Osteoblast (primary cell): ENCODE measurements around the gene CSF2RB. TPM values are rescaled to one million over a fixed set of nuclear protein-coding genes. Genes with fewer than 3 reads are reported as not detected.

Source experiments
- DNase-seq: peaks from one replicate; pipeline ENCODE4 v3.0.0; 2011; ENCODE audit warnings: low spot score, mixed read lengths; ENCODE audit not compliant: insufficient read length; ENCODE audit errors: missing footprints
- H2AFZ ChIP-seq: 2 replicates; pipeline ENCODE4 v1.6.0; 2011; ENCODE audit warnings: mild to moderate bottlenecking, low read length
- H3K27ac ChIP-seq: 2 replicates; pipeline ENCODE4 v1.5.1; 2011; ENCODE audit warnings: mild to moderate bottlenecking, low read depth, low read length, moderate library complexity
- H3K27me3 ChIP-seq: 2 replicates; pipeline ENCODE4 v1.6.0; 2012; ENCODE audit warnings: mild to moderate bottlenecking, control low read depth, inconsistent platforms, low read length, moderate library complexity; ENCODE audit not compliant: insufficient read depth
- H3K36me3 ChIP-seq: 2 replicates; pipeline ENCODE4 v1.5.1; 2011; ENCODE audit warnings: mild to moderate bottlenecking, low read length, control low read depth, moderate library complexity; ENCODE audit not compliant: insufficient read depth
- H3K4me1 ChIP-seq: 2 replicates; pipeline ENCODE4 v1.5.1; 2011; ENCODE audit warnings: mild to moderate bottlenecking, low read length, control low read depth, moderate library complexity; ENCODE audit not compliant: insufficient read depth
- H3K4me2 ChIP-seq: 2 replicates; pipeline ENCODE4 v1.6.0; 2011; ENCODE audit warnings: mild to moderate bottlenecking, low read length; ENCODE audit not compliant: insufficient read depth
- H3K4me3 ChIP-seq: fragments of 200-600 bp; sonication (generic); 3 replicates; pipeline ENCODE4 v1.5.1; 2012; ENCODE audit warnings: mild to moderate bottlenecking, low read length, inconsistent platforms; ENCODE audit not compliant: insufficient read depth
- H3K79me2 ChIP-seq: 2 replicates; pipeline ENCODE4 v1.6.0; 2012; ENCODE audit warnings: mild to moderate bottlenecking, low read length, control low read depth, inconsistent platforms; ENCODE audit not compliant: insufficient read depth
- H3K9me3 ChIP-seq: 2 replicates; pipeline ENCODE4 v1.5.1; 2011; ENCODE audit warnings: low read depth, low read length, control low read depth
- H4K20me1 ChIP-seq: 2 replicates; pipeline ENCODE4 v1.6.0; 2012; ENCODE audit warnings: mild to moderate bottlenecking, low read length, control low read depth; ENCODE audit not compliant: insufficient read depth
- CTCF ChIP-seq: IDR thresholded peaks from 2 replicates; pipeline ENCODE4 v1.5.1; 2011; ENCODE audit warnings: mild to moderate bottlenecking, low read depth, low read length, moderate library complexity; ENCODE audit errors: extremely low read depth
- total RNA-seq: library from RNA; depleted of rRNA; stranded (reverse); fragments of >200 nt; gene quantifications from 2 replicates; pipeline ENCODE4 v1.2.3, GENCODE V29; 2012

The CSF2RB gene
- total RNA-seq, 1 donor: 1.1 TPM

- H3K36me3 ChIP-seq: no peaks in the 10 kb centered on the region
- peak; percentile 36 for DNase-seq
- H4K20me1 ChIP-seq: no peaks in the 10 kb centered on the region
- H3K4me3 ChIP-seq: no peak overlapping the region
- H2AFZ ChIP-seq: no peak overlapping the region
- no peaks in the 10 kb centered on the region for H3K9me3 ChIP-seq
- H3K27ac ChIP-seq: no peak overlapping the region
- no peak overlapping the region for H3K4me2 ChIP-seq
- H3K27me3 ChIP-seq: peaks cover 9% of the 10 kb centered on the region
- peaks cover 3% of the 10 kb centered on the region for H3K4me1 ChIP-seq
- H3K79me2 ChIP-seq: no peaks in the 10 kb centered on the region
- no peak for TF ChIP-seq CTCF
Measured at GRCh38 chr22:36923131-36923788, 9.8 kb downstream of the CSF2RB start.

- H3K79me2 ChIP-seq: no peaks in the 10 kb centered on the region
- TF ChIP-seq CTCF: no peak
- no peak overlapping the region for H3K27ac ChIP-seq
- peaks cover 3% of the 10 kb centered on the region for H3K4me1 ChIP-seq
- H2AFZ ChIP-seq: no peak overlapping the region
- no peaks in the 10 kb centered on the region for H3K9me3 ChIP-seq
- no peaks in the 10 kb centered on the region for H4K20me1 ChIP-seq
- H3K27me3 ChIP-seq: peaks cover 6% of the 10 kb centered on the region
- peak; percentile 65 for DNase-seq
- H3K4me3 ChIP-seq: no peak overlapping the region
- H3K4me2 ChIP-seq: no peak overlapping the region
- H3K36me3 ChIP-seq: no peaks in the 10 kb centered on the region
Measured at GRCh38 chr22:36924151-36924698, 10.8 kb downstream of the CSF2RB start.

GRCh38 chr22:36925388-36926290 lies 12.2 kb downstream of the CSF2RB start:
- no peak for TF ChIP-seq CTCF
- no peaks in the 10 kb centered on the region for H4K20me1 ChIP-seq
- no peaks in the 10 kb centered on the region for H3K36me3 ChIP-seq
- H3K4me3 ChIP-seq: no peak overlapping the region
- H3K27me3 ChIP-seq: peaks cover 14% of the 10 kb centered on the region
- H2AFZ ChIP-seq: no peak overlapping the region
- DNase-seq: peak; percentile 95
- no peaks in the 10 kb centered on the region for H3K79me2 ChIP-seq
- H3K4me2 ChIP-seq: no peak overlapping the region
- peaks cover 3% of the 10 kb centered on the region for H3K4me1 ChIP-seq
- H3K9me3 ChIP-seq: no peaks in the 10 kb centered on the region
- no peak overlapping the region for H3K27ac ChIP-seq

- Histone ChIP-seq H3K36me3 (no peaks in the 10 kb centered on the region), H3K4me1 (peaks cover 3% of the 10 kb centered on the region), H4K20me1 (no peaks in the 10 kb centered on the region), H3K4me2 (no peak overlapping the region), H3K27ac (no peak overlapping the region), H3K27me3 (peaks cover 19% of the 10 kb centered on the region), H3K9me3 (no peaks in the 10 kb centered on the region), H3K4me3 (no peak overlapping the region), H3K79me2 (no peaks in the 10 kb centered on the region), H2AFZ (no peak overlapping the region)
- TF ChIP-seq CTCF: no peak
- DNase-seq: no peak
Measured at GRCh38 chr22:36926309-36926708, 12.9 kb downstream of the CSF2RB start.
